MM.1S (cell line): ENCODE measurements around the gene ANXA10.

ENCODE experiments used
- DNase-seq: peaks from one replicate; pipeline ENCODE4 v3.0.0-alpha.2; 2015
- H2AFZ ChIP-seq: fragments of 300-600 bp; sonication (generic); 2 replicates; pipeline ENCODE4 v1.6.0; 2016; ENCODE audit warnings: antibody characterized with exemption, low read length
- H3F3A ChIP-seq: fragments of 300-600 bp; sonication (generic); 2 replicates; pipeline ENCODE4 v1.6.1; 2016; ENCODE audit warnings: mild to moderate bottlenecking, antibody characterized with exemption, low read length, moderate library complexity, mixed read lengths; ENCODE audit not compliant: insufficient read depth
- H3K27ac ChIP-seq: fragments of 300-600 bp; sonication (generic); 2 replicates; pipeline ENCODE4 v1.5.1; 2016; ENCODE audit warnings: mild to moderate bottlenecking, low read length
- H3K27me3 ChIP-seq: fragments of 300-600 bp; sonication (generic); replicated peaks from 2 replicates; pipeline ENCODE4 v1.6.0; 2016; ENCODE audit warnings: low read length; ENCODE audit not compliant: insufficient read depth
- H3K36me3 ChIP-seq: fragments of 300-600 bp; sonication (generic); replicated peaks from 2 replicates; pipeline ENCODE4 v1.6.1; 2016; ENCODE audit warnings: mild to moderate bottlenecking, low read length, mixed read lengths; ENCODE audit not compliant: insufficient read depth
- H3K4me1 ChIP-seq: fragments of 300-600 bp; sonication (generic); 2 replicates; pipeline ENCODE4 v1.6.1; 2016; ENCODE audit warnings: low read length, mixed read lengths
- H3K4me2 ChIP-seq: fragments of 300-600 bp; sonication (generic); 2 replicates; pipeline ENCODE4 v1.6.0; 2016; ENCODE audit warnings: low read depth, low read length
- H3K4me3 ChIP-seq: fragments of 300-600 bp; sonication (generic); 2 replicates; pipeline ENCODE4 v1.5.1; 2016; ENCODE audit warnings: low read length, mixed read lengths
- H3K79me2 ChIP-seq: fragments of 300-600 bp; sonication (generic); 2 replicates; pipeline ENCODE4 v1.6.1; 2016; ENCODE audit warnings: mixed run types, low read length, mixed read lengths
- H3K9ac ChIP-seq: fragments of 300-600 bp; sonication (generic); 2 replicates; pipeline ENCODE4 v1.6.1; 2016; ENCODE audit warnings: low read length, mixed read lengths
- H3K9me2 ChIP-seq: fragments of 300-600 bp; sonication (generic); replicated peaks from 2 replicates; pipeline ENCODE4 v1.6.1; 2016; ENCODE audit warnings: mild to moderate bottlenecking, low read length, mixed read lengths; ENCODE audit not compliant: insufficient read depth
- H3K9me3 ChIP-seq: fragments of 300-600 bp; sonication (generic); replicated peaks from 2 replicates; pipeline ENCODE4 v1.6.1; 2016; ENCODE audit warnings: mild to moderate bottlenecking, low read length, mixed read lengths; ENCODE audit not compliant: insufficient read depth
- H4K20me1 ChIP-seq: fragments of 300-600 bp; sonication (generic); 2 replicates; pipeline ENCODE4 v1.6.1; 2016; ENCODE audit warnings: mild to moderate bottlenecking, low read length, moderate library complexity, mixed read lengths; ENCODE audit not compliant: insufficient read depth
- CTCF ChIP-seq: fragments of 300-600 bp; sonication (generic); IDR thresholded peaks from 2 replicates; pipeline ENCODE4 v1.5.1; 2016; ENCODE audit warnings: antibody characterized with exemption, low read length, mixed read lengths
- EZH2 ChIP-seq: fragments of 300-600 bp; sonication (generic); optimal IDR thresholded peaks from 2 replicates; pipeline ENCODE3; 2017; ENCODE audit warnings: low read depth, mild to moderate bottlenecking, antibody characterized with exemption, low read length, mixed read lengths
- EZH2phosphoT487 ChIP-seq: fragments of 300-600 bp; sonication (generic); IDR thresholded peaks from 2 replicates; pipeline ENCODE4 v1.6.1; 2018; ENCODE audit warnings: antibody characterized with exemption, low read length

Gene ANXA10

GRCh38 chr4:168218645-168219044 is 126.3 kb downstream of the ANXA10 start:
- Histone ChIP-seq H3K79me2 (no peaks in the 10 kb centered on the region), H3K4me2 (no peak overlapping the region), H3K27ac (no peak overlapping the region), H3K9me2 (no peaks in the 10 kb centered on the region), H3K4me3 (no peak overlapping the region), H2AFZ (no peak overlapping the region), H3K9ac (no peak overlapping the region), H3F3A (no peaks in the 10 kb centered on the region), H3K4me1 (no peaks in the 10 kb centered on the region), H3K27me3 (no peaks in the 10 kb centered on the region), H3K36me3 (no peaks in the 10 kb centered on the region), H3K9me3 (no peaks in the 10 kb centered on the region), H4K20me1 (no peaks in the 10 kb centered on the region)
- TF ChIP-seq EZH2phosphoT487 (no peak), CTCF (no peak), EZH2 (no peak)
- no peak for DNase-seq

GRCh38 chr4:168220893-168221292 is 128.6 kb downstream of the ANXA10 start:
- no peaks in the 10 kb centered on the region for H4K20me1 ChIP-seq
- H3K4me2 ChIP-seq, result no peak overlapping the region
- H3K27ac ChIP-seq, result no peak overlapping the region

GRCh38 chr4:168221301-168221700 is 129.0 kb downstream of the ANXA10 start:
- H3K4me3 ChIP-seq, result no peak overlapping the region
- no peak overlapping the region for H3K27ac ChIP-seq
- no peaks in the 10 kb centered on the region for H3K36me3 ChIP-seq
- no peaks in the 10 kb centered on the region for H3K27me3 ChIP-seq
- H3K9ac ChIP-seq, result no peak overlapping the region
- H3F3A ChIP-seq, result no peaks in the 10 kb centered on the region
- no peak for TF ChIP-seq EZH2
- TF ChIP-seq EZH2phosphoT487, result no peak
- TF ChIP-seq CTCF, result no peak
- DNase-seq, result no peak
- no peak overlapping the region for H3K4me2 ChIP-seq
- H3K9me3 ChIP-seq, result no peaks in the 10 kb centered on the region
- H3K9me2 ChIP-seq, result no peaks in the 10 kb centered on the region
- no peaks in the 10 kb centered on the region for H3K4me1 ChIP-seq
- H2AFZ ChIP-seq, result no peak overlapping the region
- no peaks in the 10 kb centered on the region for H4K20me1 ChIP-seq
- H3K79me2 ChIP-seq, result no peaks in the 10 kb centered on the region

More at GRCh38 chr4:168220893-168221292, 128.6 kb downstream of the ANXA10 start:
- H3K79me2 ChIP-seq, result no peaks in the 10 kb centered on the region
- H3K4me3 ChIP-seq, result no peak overlapping the region
- TF ChIP-seq CTCF (no peak), EZH2phosphoT487 (no peak), EZH2 (no peak)
- H3K27me3 ChIP-seq, result no peaks in the 10 kb centered on the region
- no peak for DNase-seq
- no peaks in the 10 kb centered on the region for H3K36me3 ChIP-seq
- H3K4me1 ChIP-seq, result no peaks in the 10 kb centered on the region
- H3K9me2 ChIP-seq, result no peaks in the 10 kb centered on the region
- no peaks in the 10 kb centered on the region for H3F3A ChIP-seq
- H3K9ac ChIP-seq, result no peak overlapping the region
- no peaks in the 10 kb centered on the region for H3K9me3 ChIP-seq
- H2AFZ ChIP-seq, result no peak overlapping the region
